GM12878 (cell line): ENCODE results near the gene PCGF6. TPM values are rescaled to one million over a fixed set of nuclear protein-coding genes. Genes with fewer than 3 reads are reported as not detected.

Source experiments
- CBX3 ChIP-seq: fragments of 200-600 bp; sonication (generic); IDR thresholded peaks from 2 replicates; pipeline ENCODE4 v1.6.1; 2016; ENCODE audit warnings: low read depth, borderline replicate concordance
- CHD2 ChIP-seq: IDR thresholded peaks from 2 replicates; pipeline ENCODE4 v1.6.1; 2011; ENCODE audit warnings: low read depth, low read length, improper control_type of control experiment, borderline replicate concordance
- EED ChIP-seq: sonication (generic); IDR thresholded peaks from 2 replicates; pipeline ENCODE4 v1.6.1; 2016; ENCODE audit warnings: antibody characterized with exemption, low read depth
- EP300 ChIP-seq, 2 experiments: fragments of 150-350 bp in 1 of 2; IDR thresholded peaks; 2 replicates each; pipeline ENCODE4 v1.6.1; 2011 to 2012; ENCODE audit warnings: low read depth in 2 of 2, low read length in 2 of 2, borderline replicate concordance in 1 of 2, improper control_type of control experiment in 1 of 2, inconsistent platforms in 1 of 2; ENCODE audit not compliant: control insufficient read depth in 1 of 2
- FOXK2 ChIP-seq: fragments of 450-650 bp; IDR thresholded peaks from 2 replicates; pipeline ENCODE4 v1.6.1; 2017; ENCODE audit warnings: mild to moderate bottlenecking, moderate library complexity
- HDGF ChIP-seq: fragments of 450-650 bp; IDR thresholded peaks from 2 replicates; pipeline ENCODE4 v1.6.1; 2016; ENCODE audit warnings: antibody characterized with exemption
- JUNB ChIP-seq: IDR thresholded peaks from 2 replicates; pipeline ENCODE4 v1.6.1; 2016; ENCODE audit warnings: antibody characterized with exemption, mild to moderate bottlenecking
- NFYB ChIP-seq: IDR thresholded peaks from 2 replicates; pipeline ENCODE4 v1.6.1; 2011; ENCODE audit warnings: low read depth, mild to moderate bottlenecking, low read length, improper control_type of control experiment, moderate library complexity; ENCODE audit not compliant: insufficient read depth
- NR2F1 ChIP-seq: fragments of 450-650 bp; conservative IDR thresholded peaks from 2 replicates; pipeline ENCODE4 v1.6.1; 2017; ENCODE audit warnings: mild to moderate bottlenecking
- PAX8 ChIP-seq: fragments of 450-650 bp; IDR thresholded peaks from 2 replicates; pipeline ENCODE4 v1.6.1; 2017; ENCODE audit warnings: mild to moderate bottlenecking, moderate library complexity
- RCOR1 ChIP-seq: conservative IDR thresholded peaks from 2 replicates; pipeline ENCODE4 v1.6.1; 2012; ENCODE audit warnings: low read depth, low read length, improper control_type of control experiment
- SKIL ChIP-seq: fragments of 450-650 bp; IDR thresholded peaks from 2 replicates; pipeline ENCODE4 v1.6.1; 2017; ENCODE audit warnings: mild to moderate bottlenecking, low read depth, inconsistent platforms; ENCODE audit not compliant: poor library complexity, severe bottlenecking
- SMARCA5 ChIP-seq: fragments of 450-650 bp; IDR thresholded peaks from 2 replicates; pipeline ENCODE4 v1.6.1; 2017; ENCODE audit warnings: mild to moderate bottlenecking
- SMC3 ChIP-seq: IDR thresholded peaks from 2 replicates; pipeline ENCODE4 v1.6.1; 2011; ENCODE audit warnings: low read length, improper control_type of control experiment, borderline replicate concordance
- SPI1 ChIP-seq: IDR thresholded peaks from 2 replicates; pipeline ENCODE4 v1.6.1; 2011; ENCODE audit warnings: low read depth, mild to moderate bottlenecking, low read length, moderate library complexity, borderline replicate concordance; ENCODE audit not compliant: insufficient read depth
- SREBF1 ChIP-seq: IDR thresholded peaks from 2 replicates; pipeline ENCODE4 v1.6.1; 2012; ENCODE audit warnings: mild to moderate bottlenecking, low read length
- SREBF2 ChIP-seq: IDR thresholded peaks from 2 replicates; pipeline ENCODE4 v1.6.1; 2012; ENCODE audit warnings: mild to moderate bottlenecking, low read length
- SRF ChIP-seq, 2 experiments: IDR thresholded peaks; 2 replicates each; pipeline ENCODE4 v1.6.1; 2011; ENCODE audit warnings: low read depth in 2 of 2, low read length in 2 of 2, mild to moderate bottlenecking in 1 of 2, moderate library complexity in 1 of 2
- TCF3 ChIP-seq: IDR thresholded peaks from 2 replicates; pipeline ENCODE4 v1.6.1; 2012; ENCODE audit warnings: low read depth, mild to moderate bottlenecking, low read length, borderline replicate concordance; ENCODE audit not compliant: insufficient read depth
- ZNF217 ChIP-seq: fragments of 450-650 bp; IDR thresholded peaks from 2 replicates; pipeline ENCODE4 v1.6.1; 2017; ENCODE audit warnings: antibody characterized with exemption, mild to moderate bottlenecking
- polyA plus RNA-seq, 11 experiments: library from polyadenylated mRNA; depleted of rRNA in 4 of 11; unstranded in 6 of 11; stranded (reverse) in 5 of 11; fragments of >200 nt; fragmentation: Nextera tagmentation in 4 of 11; fragmentation: Illumina TruSeq in 1 of 11; extraction: Ambion mirVana in 4 of 11; extraction: Trizol in 1 of 11; gene quantifications; 1 replicate in 1 of 11; 2 replicates in 10 of 11; pipeline versions ENCODE4 v1.2.1 to v1.2.3, GENCODE V29; 2011 to 2016; ENCODE audit warnings: inconsistent platforms in 2 of 11, missing spikeins in 2 of 11, low read depth in 1 of 11
- total RNA-seq, 4 experiments: library from RNA; depleted of rRNA in 3 of 4; stranded (reverse); fragments of >200 nt in 3 of 4; fragmentation: Illumina TruSeq in 1 of 4; extraction: Trizol in 1 of 4; gene quantifications; 2 replicates each; pipeline versions ENCODE4 v1.2.1 to v1.2.3, GENCODE V29; 2013 to 2021
- TF ChIP-seq, protein P1 (sequence below): IDR thresholded peaks from 2 replicates; pipeline ENCODE4 v1.6.1; 2011; ENCODE audit warnings: borderline replicate concordance, low read depth, mild to moderate bottlenecking, moderate library complexity, mixed read lengths, low read length; ENCODE audit not compliant: insufficient read depth; ENCODE audit errors: extremely low read length
- TF ChIP-seq, protein P2 (sequence below): fragments of 450-650 bp; IDR thresholded peaks from 2 replicates; pipeline ENCODE4 v1.6.1; 2017; ENCODE audit warnings: mild to moderate bottlenecking

The PCGF6 gene
- total and polyA plus RNA-seq, 10 of the 15 experiments (the other 5 are each of a cell fraction or from before 2014, with no cell fraction given): 6.5 to 19.1 (median 12.7) TPM

DNA sequence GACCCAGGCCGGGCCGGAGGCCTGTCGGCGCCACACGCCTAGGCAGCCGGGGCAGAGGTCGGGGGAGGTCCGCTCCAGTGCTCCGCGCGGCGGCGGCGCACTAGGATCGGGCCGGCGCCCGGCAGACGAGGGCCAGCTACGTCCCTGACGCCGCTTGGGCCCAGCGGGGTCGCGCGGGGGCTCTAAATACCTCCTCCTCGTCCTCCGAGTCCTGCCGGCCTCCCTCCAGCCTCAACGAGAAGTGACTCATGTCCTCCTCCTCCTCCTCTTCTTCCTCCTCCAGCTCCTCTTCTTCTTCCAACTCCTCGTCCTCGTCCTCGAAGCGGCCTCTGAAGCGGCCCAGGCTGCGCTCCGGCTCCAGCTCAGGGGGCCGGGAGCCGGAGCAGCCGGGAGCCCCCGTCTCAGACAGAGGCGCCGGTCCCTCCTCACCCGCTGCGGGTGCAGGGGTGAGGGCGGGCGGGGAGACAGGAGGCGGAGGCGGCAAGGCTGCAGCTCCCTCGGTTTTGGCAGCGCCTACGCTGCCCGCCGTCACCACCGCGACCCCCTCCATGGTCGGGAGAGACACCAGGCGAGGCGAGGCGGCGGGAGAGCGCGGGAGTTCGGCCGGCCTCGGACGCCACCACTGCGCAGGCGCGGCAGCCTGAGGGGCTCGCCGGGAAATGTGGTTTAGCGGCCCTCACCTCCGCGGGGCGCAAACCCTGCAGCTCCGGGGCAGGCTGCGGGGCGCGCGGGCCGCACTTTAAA, at the start of gene PCGF6 (continued):
- no peak for TF ChIP-seq PAX8
- no peak for TF ChIP-seq EP300 (IDR thresholded peaks at IDR 0.05; ENCODE audit: borderline replicate concordance in 1 of 2, control insufficient read depth in 1 of 2, low read depth in 2 of 2, low read length in 2 of 2)
- peak; percentile 49 for TF ChIP-seq EED
- TF ChIP-seq, protein P1, sequence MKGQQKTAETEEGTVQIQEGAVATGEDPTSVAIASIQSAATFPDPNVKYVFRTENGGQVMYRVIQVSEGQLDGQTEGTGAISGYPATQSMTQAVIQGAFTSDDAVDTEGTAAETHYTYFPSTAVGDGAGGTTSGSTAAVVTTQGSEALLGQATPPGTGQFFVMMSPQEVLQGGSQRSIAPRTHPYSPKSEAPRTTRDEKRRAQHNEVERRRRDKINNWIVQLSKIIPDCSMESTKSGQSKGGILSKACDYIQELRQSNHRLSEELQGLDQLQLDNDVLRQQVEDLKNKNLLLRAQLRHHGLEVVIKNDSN: no peak
- TF ChIP-seq JUNB: no peak
- no peak for TF ChIP-seq CHD2
- TF ChIP-seq SMARCA5: no peak
- peak; percentile 32 for TF ChIP-seq NR2F1
- TF ChIP-seq SPI1: no peak
- TF ChIP-seq NFYB: no peak
- TF ChIP-seq SKIL: no peak
- TF ChIP-seq HDGF: no peak
- no peak for TF ChIP-seq SRF (IDR thresholded peaks at IDR 0.05; ENCODE audit: low read depth in 2 of 2, low read length in 2 of 2)
- TF ChIP-seq SREBF1: no peak
- TF ChIP-seq SMC3: no peak
- TF ChIP-seq CBX3: no peak
- no peak for TF ChIP-seq FOXK2
- no peak for TF ChIP-seq RCOR1
- TF ChIP-seq, protein P2, sequence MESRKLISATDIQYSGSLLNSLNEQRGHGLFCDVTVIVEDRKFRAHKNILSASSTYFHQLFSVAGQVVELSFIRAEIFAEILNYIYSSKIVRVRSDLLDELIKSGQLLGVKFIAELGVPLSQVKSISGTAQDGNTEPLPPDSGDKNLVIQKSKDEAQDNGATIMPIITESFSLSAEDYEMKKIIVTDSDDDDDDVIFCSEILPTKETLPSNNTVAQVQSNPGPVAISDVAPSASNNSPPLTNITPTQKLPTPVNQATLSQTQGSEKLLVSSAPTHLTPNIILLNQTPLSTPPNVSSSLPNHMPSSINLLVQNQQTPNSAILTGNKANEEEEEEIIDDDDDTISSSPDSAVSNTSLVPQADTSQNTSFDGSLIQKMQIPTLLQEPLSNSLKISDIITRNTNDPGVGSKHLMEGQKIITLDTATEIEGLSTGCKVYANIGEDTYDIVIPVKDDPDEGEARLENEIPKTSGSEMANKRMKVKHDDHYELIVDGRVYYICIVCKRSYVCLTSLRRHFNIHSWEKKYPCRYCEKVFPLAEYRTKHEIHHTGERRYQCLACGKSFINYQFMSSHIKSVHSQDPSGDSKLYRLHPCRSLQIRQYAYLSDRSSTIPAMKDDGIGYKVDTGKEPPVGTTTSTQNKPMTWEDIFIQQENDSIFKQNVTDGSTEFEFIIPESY: no peak
- 0 out of 2 replicates have a peak, but pooled peaks have one; percentile 22 for TF ChIP-seq TCF3
- no peak for TF ChIP-seq SREBF2
- no peak for TF ChIP-seq ZNF217
